GM20431 (cell line): Measurements from ENCODE around the gene CBLC.

Experiments
- in situ Hi-C: fragments of 300-500 bp; cut with MseI, MboI; formaldehyde crosslinking; loops from one replicate; pipeline ENCODE4 v1.15.0; 2020; ENCODE audit warnings: low sequenced_read_pairs; ENCODE audit not compliant: unreplicated experiment

CBLC gene

GRCh38 chr19:44777715-44778347, at the start of gene CBLC:
CBLC (plus strand) TSS chr19:44777890; CDS start chr19:44777932, 42 bp downstream.
- in situ Hi-C loops = loop anchor here (10.0 kb wide), 1 partner anchor 53 kb away; no protein-coding TSS in a partner anchor

GRCh38 chr19:44728178-44728577, 49.5 kb upstream of the CBLC start:
- in situ Hi-C loops = loop anchor here (10.0 kb wide), 1 partner anchor 47 kb away; the partner anchor contains the start of gene CBLC

- in situ Hi-C loops = loop anchor here (10.0 kb wide), 1 partner anchor 45 kb away; the partner anchor contains the start of gene CBLC
These were observed 48.1 kb upstream of the CBLC start for GRCh38 chr19:44729516-44730033.

GRCh38 chr19:44731081-44731480, 46.6 kb upstream of the CBLC start:
- in situ Hi-C loops = no loop called here

- in situ Hi-C loops = no loop called here
These were observed 46.1 kb upstream of the CBLC start for GRCh38 chr19:44731622-44732021.

GRCh38 chr19:44732235-44733014, 45.3 kb upstream of the CBLC start:
- in situ Hi-C loops = no loop called here

- in situ Hi-C loops = no loop called here
These were observed 43.3 kb upstream of the CBLC start for GRCh38 chr19:44734357-44734756.

- in situ Hi-C loops = no loop called here
These were observed 42.7 kb upstream of the CBLC start for GRCh38 chr19:44735011-44735410.

GRCh38 chr19:44737238-44738071, 40.2 kb upstream of the CBLC start:
- in situ Hi-C loops = no loop called here

GRCh38 chr19:44738136-44738535, 39.6 kb upstream of the CBLC start:
- in situ Hi-C loops = no loop called here

- in situ Hi-C loops = no loop called here
These were observed 38.8 kb upstream of the CBLC start for GRCh38 chr19:44738603-44739558.

GRCh38 chr19:44740351-44740824, 37.3 kb upstream of the CBLC start:
- in situ Hi-C loops = no loop called here

- in situ Hi-C loops = no loop called here
These were observed 36.4 kb upstream of the CBLC start for GRCh38 chr19:44741258-44741731.

GRCh38 chr19:44741841-44742329, 35.8 kb upstream of the CBLC start:
- in situ Hi-C loops = no loop called here

- in situ Hi-C loops = no loop called here
These were observed 35.2 kb upstream of the CBLC start for GRCh38 chr19:44742330-44743061.

GRCh38 chr19:44744871-44745332, 32.8 kb upstream of the CBLC start:
- in situ Hi-C loops = no loop called here

- in situ Hi-C loops = no loop called here
These were observed 32.3 kb upstream of the CBLC start for GRCh38 chr19:44745341-44745831.
